Heart left ventricle (tissue), 13 donors: ENCODE data around the gene PYROXD2.

Experiments
- CTCF ChIP-seq, 12 donors: fragments of 200-600 bp; sonication (generic) in 4 of 12; IDR thresholded peaks; one replicate each; pipeline versions ENCODE4 v1.5.0 to v1.8.0; 2018 to 2022; ENCODE audit warnings: antibody characterized with exemption in 12 of 12, mild to moderate bottlenecking in 5 of 12
- POLR2A ChIP-seq, 2 donors: fragments of 450-650 bp; IDR thresholded peaks; one replicate each; pipeline ENCODE4 v1.6.1; 2017; ENCODE audit warnings: antibody characterized with exemption in 2 of 2, mild to moderate bottlenecking in 2 of 2, moderate library complexity in 2 of 2
- donor health status: ischemic (EF 13 %, LVEDD 7.1; RV severe dilation, severe dysfunction).
- donor health status: DM: no; HTN: yes; CAD: no.
- donor health status: DM: no; HTN: no; CAD: no.
- donor health status: ischemic (EF 25% LVEDD 6.9; RV normal size, moderate dysfunction).
- donor health status: ischemic (EF 25% LVEDD 5.7; RV mildly dilated, moderate dysfunction).
- donor health status: ischemic (EF 35%, LVEDD 5.7; RV mildly dilated, moderate dysfunction).
- donor health status: nonischemic (EF 11% LVEDD 7.7; RV severe dilation, severe dysfunction).
- donor health status: DM: yes; HTN: yes; CAD: no.
- donor health status: PGD.
- donor health status: ischemic (EF 29% LVEDD 5.4; RV normal size, mild dysfunction).
- donor health status: nonischemic (EF 23%, LVEDD 6.1; RV moderate dilation, normal function).

- TF ChIP-seq CTCF (IDR thresholded peaks at IDR 0.05) (no peak), POLR2A (IDR thresholded peaks at IDR 0.05) (no peak)
Measured at GRCh38 chr10:98402931-98403718, 11.9 kb downstream of the PYROXD2 start.
